ENCODE data around the gene TMEM130. TPM values are rescaled to one million over a fixed set of nuclear protein-coding genes. Genes with fewer than 3 reads are reported as not detected.

TMEM130 gene
- total RNA-seq, 1 experiment from 2014 or later, result not detected

DNA sequence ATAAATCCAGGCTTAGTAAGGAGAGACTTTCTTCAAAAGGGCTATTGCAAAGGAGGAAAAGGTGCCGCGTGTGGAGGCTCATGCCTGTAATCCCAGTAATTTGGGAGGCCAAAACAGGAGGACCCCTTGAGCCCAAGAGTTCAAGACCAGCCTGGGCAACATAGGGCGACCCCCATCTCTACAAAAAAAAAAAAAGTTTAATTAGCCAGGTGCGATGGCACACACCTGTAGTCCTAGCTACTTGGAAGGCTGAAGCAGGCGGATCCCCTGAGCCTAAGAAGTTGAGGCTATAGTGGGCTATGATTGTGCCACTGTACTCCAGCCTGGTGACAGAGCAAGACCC is 32.2 kb downstream of the TMEM130 start:
- H3K9me3 Mint-ChIP-seq (ENCODE audit: unreplicated experiment), result no peaks in the 10 kb centered on the region
- TF ChIP-seq, protein P1, sequence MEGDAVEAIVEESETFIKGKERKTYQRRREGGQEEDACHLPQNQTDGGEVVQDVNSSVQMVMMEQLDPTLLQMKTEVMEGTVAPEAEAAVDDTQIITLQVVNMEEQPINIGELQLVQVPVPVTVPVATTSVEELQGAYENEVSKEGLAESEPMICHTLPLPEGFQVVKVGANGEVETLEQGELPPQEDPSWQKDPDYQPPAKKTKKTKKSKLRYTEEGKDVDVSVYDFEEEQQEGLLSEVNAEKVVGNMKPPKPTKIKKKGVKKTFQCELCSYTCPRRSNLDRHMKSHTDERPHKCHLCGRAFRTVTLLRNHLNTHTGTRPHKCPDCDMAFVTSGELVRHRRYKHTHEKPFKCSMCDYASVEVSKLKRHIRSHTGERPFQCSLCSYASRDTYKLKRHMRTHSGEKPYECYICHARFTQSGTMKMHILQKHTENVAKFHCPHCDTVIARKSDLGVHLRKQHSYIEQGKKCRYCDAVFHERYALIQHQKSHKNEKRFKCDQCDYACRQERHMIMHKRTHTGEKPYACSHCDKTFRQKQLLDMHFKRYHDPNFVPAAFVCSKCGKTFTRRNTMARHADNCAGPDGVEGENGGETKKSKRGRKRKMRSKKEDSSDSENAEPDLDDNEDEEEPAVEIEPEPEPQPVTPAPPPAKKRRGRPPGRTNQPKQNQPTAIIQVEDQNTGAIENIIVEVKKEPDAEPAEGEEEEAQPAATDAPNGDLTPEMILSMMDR (IDR thresholded peaks at IDR 0.05; ENCODE audit: insufficient read depth in 1 of 2, low read depth in 1 of 2, low read length in 1 of 2, severe bottlenecking in 1 of 2, unreplicated experiment in 1 of 2), result no peak
- BruUV-seq (replicated peaks), result no TSS peak
- Histone ChIP-seq H3K4me1 (no peaks in the 10 kb centered on the region), H3K27me3 (replicated peaks; ENCODE audit: control insufficient read depth, insufficient read depth, low read length) (no peaks in the 10 kb centered on the region), H3K36me3 (ENCODE audit: control insufficient read depth, insufficient read depth, low read length) (no peaks in the 10 kb centered on the region), H3K9me3 (no peaks in the 10 kb centered on the region), H3K4me3 (ENCODE audit: low read depth, low read length) (no peak overlapping the region)
- no peaks in the 10 kb centered on the region for H3K4me1 Mint-ChIP-seq (ENCODE audit: low read depth, unreplicated experiment)
- H3K27ac Mint-ChIP-seq (ENCODE audit: unreplicated experiment), result no peak overlapping the region
- ChIA-PET POLR2A (no interaction called here), CTCF (interaction anchor here (0.7 to 1.8 kb wide), 2 partner anchors 82 to 403 kb away, joined by 4 to 5 read pairs; no protein-coding TSS in a partner anchor)
- DNase-seq, result no peak
- intact Hi-C loops (cut with micrococcal nuclease; ENCODE audit: unreplicated experiment), result loop anchor here (1.0 kb wide), 1 partner anchor 404 kb away; no protein-coding TSS in a partner anchor
- H3K36me3 Mint-ChIP-seq (ENCODE audit: insufficient read depth, unreplicated experiment), result no peaks in the 10 kb centered on the region
- H3K27me3 Mint-ChIP-seq (ENCODE audit: insufficient read depth, unreplicated experiment), result no peaks in the 10 kb centered on the region
- no peak overlapping the region for H3K4me3 Mint-ChIP-seq (ENCODE audit: unreplicated experiment)

GRCh38 chr7:98836811-98837629 is 32.8 kb downstream of the TMEM130 start:
- peak; percentile 72 to 73 for DNase-seq
- Histone ChIP-seq H3K9me3 (no peaks in the 10 kb centered on the region), H3K27me3 (replicated peaks; ENCODE audit: control insufficient read depth, insufficient read depth, low read length) (no peaks in the 10 kb centered on the region), H3K36me3 (ENCODE audit: control insufficient read depth, insufficient read depth, low read length) (no peaks in the 10 kb centered on the region), H3K4me1 (no peaks in the 10 kb centered on the region), H3K4me3 (ENCODE audit: low read depth, low read length) (no peak overlapping the region)
- TF ChIP-seq, protein P1 (IDR thresholded peaks at IDR 0.05; ENCODE audit: insufficient read depth in 1 of 2, low read depth in 1 of 2, low read length in 1 of 2, severe bottlenecking in 1 of 2, unreplicated experiment in 1 of 2), result peak; percentile 74 to 83
- H3K27ac Mint-ChIP-seq (ENCODE audit: unreplicated experiment), result no peak overlapping the region
- no peaks in the 10 kb centered on the region for H3K27me3 Mint-ChIP-seq (ENCODE audit: insufficient read depth, unreplicated experiment)
- POLR2A ChIA-PET, result no interaction called here
- no peaks in the 10 kb centered on the region for H3K36me3 Mint-ChIP-seq (ENCODE audit: insufficient read depth, unreplicated experiment)
- H3K4me3 Mint-ChIP-seq (ENCODE audit: unreplicated experiment), result no peak overlapping the region
- intact Hi-C loops (cut with micrococcal nuclease; ENCODE audit: unreplicated experiment), result loop anchor here (1.0 kb wide), 2 partner anchors 82 to 404 kb away; no protein-coding TSS in a partner anchor
- BruUV-seq (replicated peaks), result no TSS peak
- no peaks in the 10 kb centered on the region for H3K9me3 Mint-ChIP-seq (ENCODE audit: unreplicated experiment)
- H3K4me1 Mint-ChIP-seq (ENCODE audit: low read depth, unreplicated experiment), result no peaks in the 10 kb centered on the region
- CTCF ChIA-PET, result interaction anchor here (0.9 to 1.8 kb wide), 3 partner anchors 13 to 416 kb away, joined by 3 to 5 read pairs (median 3); no protein-coding TSS in a partner anchor

GRCh38 chr7:98834949-98835348 is 34.9 kb downstream of the TMEM130 start:
- Histone ChIP-seq H3K4me1 (no peaks in the 10 kb centered on the region), H3K9me3 (no peaks in the 10 kb centered on the region), H3K36me3 (ENCODE audit: control insufficient read depth, insufficient read depth, low read length) (no peaks in the 10 kb centered on the region), H3K4me3 (ENCODE audit: low read depth, low read length) (no peak overlapping the region), H3K27me3 (replicated peaks; ENCODE audit: control insufficient read depth, insufficient read depth, low read length) (no peaks in the 10 kb centered on the region)
- Mint-ChIP-seq H3K4me1 (ENCODE audit: low read depth, unreplicated experiment) (no peaks in the 10 kb centered on the region), H3K4me3 (ENCODE audit: unreplicated experiment) (no peak overlapping the region), H3K27me3 (ENCODE audit: insufficient read depth, unreplicated experiment) (no peaks in the 10 kb centered on the region), H3K36me3 (ENCODE audit: insufficient read depth, unreplicated experiment) (no peaks in the 10 kb centered on the region), H3K27ac (ENCODE audit: unreplicated experiment) (no peak overlapping the region), H3K9me3 (ENCODE audit: unreplicated experiment) (no peaks in the 10 kb centered on the region)
- intact Hi-C loops (cut with micrococcal nuclease; ENCODE audit: unreplicated experiment), result no loop called here
- DNase-seq, result no peak
- ChIA-PET POLR2A (no interaction called here), CTCF (no interaction called here)
- BruUV-seq (replicated peaks), result no TSS peak
- TF ChIP-seq, protein P1 (IDR thresholded peaks at IDR 0.05; ENCODE audit: insufficient read depth in 1 of 2, low read depth in 1 of 2, low read length in 1 of 2, severe bottlenecking in 1 of 2, unreplicated experiment in 1 of 2), result no peak
